ENCODE results near the gene RAD51B.

The RAD51B gene

GRCh38 chr14:68306265-68306933 is 486.8 kb downstream of the RAD51B start:
- TF ChIP-seq CTCF (IDR thresholded peaks at IDR 0.05; ENCODE audit: low read depth, low read length) = no peak
- no peak overlapping the region for H3K4me3 ChIP-seq (ENCODE audit: low read depth, low read length)

GRCh38 chr14:68306934-68307789 is 487.6 kb downstream of the RAD51B start:
- TF ChIP-seq CTCF (IDR thresholded peaks at IDR 0.05; ENCODE audit: low read depth, low read length) = no peak

GRCh38 chr14:68307790-68308168 is 488.2 kb downstream of the RAD51B start:
- H3K4me3 ChIP-seq (ENCODE audit: low read depth, low read length) = no peak overlapping the region
- TF ChIP-seq CTCF (IDR thresholded peaks at IDR 0.05; ENCODE audit: low read depth, low read length) = no peak

More at GRCh38 chr14:68306934-68307789, 487.6 kb downstream of the RAD51B start:
- H3K4me3 ChIP-seq (ENCODE audit: low read depth, low read length) = no peak overlapping the region

- H3K4me3 ChIP-seq (ENCODE audit: low read depth, low read length) = no peak overlapping the region
- TF ChIP-seq CTCF (IDR thresholded peaks at IDR 0.05; ENCODE audit: low read depth, low read length) = no peak
Measured at GRCh38 chr14:68308726-68309520, 489.3 kb downstream of the RAD51B start.

- no peak overlapping the region for H3K4me3 ChIP-seq (ENCODE audit: low read depth, low read length)
- no peak for TF ChIP-seq CTCF (IDR thresholded peaks at IDR 0.05; ENCODE audit: low read depth, low read length)
Measured at GRCh38 chr14:68309616-68310015, 490.0 kb downstream of the RAD51B start.

GRCh38 chr14:68312300-68312699 is 492.7 kb downstream of the RAD51B start:
- TF ChIP-seq CTCF (IDR thresholded peaks at IDR 0.05; ENCODE audit: low read depth, low read length) = no peak
- no peak overlapping the region for H3K4me3 ChIP-seq (ENCODE audit: low read depth, low read length)
